Cardiac septum (tissue), 1 donor: ENCODE measurements around the gene CADPS2. TPM values are rescaled to one million over a fixed set of nuclear protein-coding genes. Genes with fewer than 3 reads are reported as not detected.

Experiments used
- DNase-seq: peaks from one replicate; pipeline ENCODE4 v3.0.0-alpha.2; 2020; ENCODE audit warnings: low spot score
- intact Hi-C: fragments of 100-400 bp; cut with DNase I; formaldehyde crosslinking; loops from one replicate; pipeline ENCODE4 v1.14.0; 2022
- total RNA-seq: library from RNA; stranded (reverse); fragmentation: NEBNext Ultra II Directional; extraction: Animal tissue kit (Norgen Biotek cat#: 25700); gene quantifications from one replicate; pipeline ENCODE4 v1.2.1, GENCODE V29; 2021
- donor health status: DM: no; HTN: no; CAD: no.

Gene CADPS2
- total RNA-seq, 1 donor from 2014 or later: 6.3 TPM

DNA sequence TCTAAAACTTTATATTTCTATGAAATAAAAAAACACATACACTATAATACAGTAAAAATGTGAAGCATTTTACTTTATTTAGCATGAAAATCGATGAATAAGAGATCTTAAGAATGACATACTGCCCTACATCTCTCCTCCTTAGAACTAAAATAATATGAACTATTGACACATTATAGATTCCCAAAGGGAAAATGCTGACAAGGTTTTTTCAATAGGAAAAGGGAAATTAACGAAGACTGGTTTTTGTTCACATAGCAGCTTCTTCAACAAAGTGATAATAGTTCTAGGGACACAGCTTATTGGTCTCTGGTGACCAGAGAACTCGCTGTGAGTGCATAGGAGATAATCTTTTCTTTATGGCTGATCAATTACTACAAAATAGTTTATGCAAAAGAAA, 523.8 kb downstream of the CADPS2 start:
- intact Hi-C loops: no loop called here
- DNase-seq: no peak

DNA sequence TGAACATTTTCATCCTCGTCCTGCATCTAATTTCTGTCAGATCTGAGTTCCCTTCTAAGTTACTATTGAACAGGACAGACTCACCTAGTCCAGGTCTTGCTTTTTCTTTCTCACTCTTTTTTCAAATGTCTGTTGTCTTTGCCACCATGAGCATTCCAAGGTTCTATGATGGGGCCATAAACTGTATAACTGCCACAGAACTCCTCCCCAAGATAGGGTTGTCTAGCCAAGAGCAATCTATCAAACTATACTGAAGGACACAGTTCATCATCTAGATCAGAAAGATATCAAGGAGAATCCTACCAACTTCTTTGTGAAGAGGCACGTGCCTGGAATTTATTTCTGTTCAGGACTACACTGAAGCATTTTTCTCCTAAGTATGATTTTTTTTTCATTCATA, 531.6 kb downstream of the CADPS2 start:
- DNase-seq: no peak
- intact Hi-C loops: no loop called here

DNA sequence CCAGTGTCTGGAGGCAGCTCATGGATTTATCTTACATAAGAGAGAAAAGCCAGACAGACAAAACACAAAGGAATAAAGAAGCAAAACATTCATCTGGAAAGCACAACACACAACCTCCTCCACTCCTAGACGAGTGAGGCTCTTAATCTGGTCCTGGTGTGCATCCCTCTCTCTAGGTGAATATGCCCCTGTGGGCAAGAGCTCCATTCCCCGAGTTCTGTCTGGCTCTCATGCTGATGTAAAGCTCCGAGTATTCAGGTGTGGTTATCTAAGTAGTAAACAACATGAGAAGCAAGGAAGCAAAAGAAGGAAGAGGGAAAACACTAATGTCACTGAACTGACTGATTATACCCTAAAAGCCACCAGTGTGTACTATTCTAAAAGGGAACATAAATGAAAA, 533.8 kb downstream of the CADPS2 start:
- DNase-seq: no peak

DNA sequence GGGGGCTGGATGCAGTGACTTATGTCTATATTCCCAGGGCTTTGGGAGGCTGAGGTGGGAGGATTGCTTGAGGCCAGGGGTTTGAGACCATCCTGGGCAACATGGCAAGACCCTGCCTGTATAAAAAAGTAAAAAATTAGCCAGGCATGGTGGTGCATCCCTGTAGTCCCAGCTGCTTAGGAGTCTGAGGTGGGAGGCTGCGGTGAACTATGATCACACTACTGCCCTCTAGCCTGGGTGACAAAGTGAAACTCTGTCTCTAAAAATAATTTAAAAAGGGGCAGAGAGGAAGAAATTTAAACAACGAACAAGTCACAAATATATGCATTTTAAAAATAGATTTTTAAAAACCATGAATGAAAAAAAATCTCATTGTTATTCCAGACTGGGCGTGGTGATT, 535.6 kb downstream of the CADPS2 start:
- intact Hi-C loops: no loop called here
- no peak for DNase-seq

More for the DNA sequence above, 533.8 kb downstream of the CADPS2 start:
- intact Hi-C loops: no loop called here

DNA sequence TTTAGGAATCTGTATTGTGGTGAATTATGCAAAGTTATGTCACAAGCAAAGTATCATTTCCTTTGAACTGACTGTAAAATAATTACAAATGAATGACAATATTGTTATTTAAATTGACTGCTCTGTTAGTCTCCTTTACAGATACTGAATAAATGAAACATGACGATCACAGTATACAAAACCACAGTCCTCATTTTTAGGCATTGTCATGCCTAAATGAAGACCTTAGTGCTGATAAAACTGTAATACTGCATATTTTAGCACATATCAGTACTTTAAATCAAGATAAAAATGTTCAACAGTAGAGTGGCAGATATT, 542.0 kb downstream of the CADPS2 start:
- intact Hi-C loops: no loop called here
- no peak for DNase-seq

DNA sequence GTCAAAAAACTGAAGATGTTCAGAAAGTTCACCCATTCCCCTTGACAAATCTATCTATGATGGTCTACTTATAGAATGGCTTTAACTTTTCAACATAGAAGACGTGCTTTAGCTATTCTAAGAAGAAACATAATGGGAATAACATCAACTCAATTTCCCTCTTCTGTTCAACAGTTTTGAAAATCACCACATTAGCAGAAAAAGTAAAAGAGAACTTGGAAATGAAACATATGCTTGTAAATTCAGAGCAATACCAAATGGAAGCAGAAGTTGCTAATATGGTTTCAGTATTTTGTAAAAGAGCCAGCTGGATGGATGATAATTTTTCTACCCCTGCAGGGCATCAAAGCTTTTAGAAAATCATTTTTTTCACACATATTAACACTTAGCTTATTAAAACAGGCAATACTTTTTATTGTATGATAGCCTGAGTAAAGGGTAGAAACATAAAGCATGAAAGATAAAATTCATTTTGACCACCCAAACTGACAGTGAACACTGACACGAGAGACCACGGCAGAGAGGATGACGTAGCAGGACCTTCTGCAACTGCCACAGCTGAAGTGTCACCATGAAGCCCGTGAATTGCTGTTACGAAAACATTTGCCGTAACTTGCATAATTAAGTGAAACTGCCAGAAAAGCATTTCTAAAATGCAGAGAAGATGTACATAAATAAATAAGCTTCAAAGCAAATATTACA, 542.5 kb downstream of the CADPS2 start:
- intact Hi-C loops: no loop called here
- DNase-seq: no peak

DNA sequence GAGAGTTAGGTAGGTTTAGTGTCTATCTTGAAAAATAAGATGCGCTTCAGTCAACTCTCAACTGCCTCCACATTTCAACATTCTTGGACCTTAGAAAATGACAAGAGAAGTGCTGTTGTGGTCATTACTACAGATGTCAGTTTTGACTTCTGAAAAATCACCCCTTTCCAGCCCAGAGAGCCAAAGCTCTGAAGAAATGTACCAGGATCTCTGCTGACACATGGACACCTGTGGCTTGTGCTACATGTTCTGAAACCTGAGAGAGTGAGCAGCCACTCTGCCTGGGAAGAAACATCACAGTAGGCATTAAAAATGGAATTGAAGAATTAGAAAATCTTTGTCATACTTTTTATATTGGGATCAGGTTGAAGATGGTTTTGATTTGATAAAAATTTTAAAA, 545.8 kb downstream of the CADPS2 start:
- DNase-seq: no peak
- intact Hi-C loops: no loop called here

DNA sequence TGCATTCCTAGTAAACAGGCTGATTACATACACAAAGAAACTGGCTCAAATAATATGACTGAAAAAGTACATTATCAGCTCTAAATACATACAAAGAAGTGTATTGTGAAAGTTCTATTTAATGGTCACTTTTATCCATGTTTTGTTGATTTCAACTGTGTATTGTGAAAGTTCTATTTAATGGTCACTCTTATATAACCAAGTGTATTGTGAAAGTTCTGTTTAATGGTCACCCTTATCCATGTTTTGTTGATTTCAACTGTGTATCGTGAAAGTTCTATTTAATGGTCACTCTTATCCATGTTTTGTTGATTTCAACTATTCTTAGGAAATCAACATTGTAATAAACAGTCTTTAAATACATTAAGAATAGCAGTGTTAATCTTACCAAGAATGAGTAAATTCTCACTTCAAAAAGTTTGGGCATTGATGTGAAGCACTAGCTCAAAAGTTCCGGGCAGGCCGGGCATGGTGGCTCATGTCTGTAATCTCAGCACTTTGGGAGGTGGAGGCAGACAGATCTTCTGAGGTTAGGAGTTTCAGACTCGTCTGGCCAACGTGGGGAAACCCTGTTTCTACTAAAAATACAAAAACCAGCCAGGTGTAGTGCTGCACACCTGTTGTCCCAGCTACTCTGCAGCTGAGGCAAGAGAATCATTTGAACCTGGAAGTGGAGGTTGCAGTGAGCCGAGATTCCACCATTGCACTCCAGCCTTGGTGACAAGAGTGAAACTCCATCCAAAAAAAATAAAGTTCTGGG, 546.9 kb downstream of the CADPS2 start:
- no peak for DNase-seq
- intact Hi-C loops: no loop called here

DNA sequence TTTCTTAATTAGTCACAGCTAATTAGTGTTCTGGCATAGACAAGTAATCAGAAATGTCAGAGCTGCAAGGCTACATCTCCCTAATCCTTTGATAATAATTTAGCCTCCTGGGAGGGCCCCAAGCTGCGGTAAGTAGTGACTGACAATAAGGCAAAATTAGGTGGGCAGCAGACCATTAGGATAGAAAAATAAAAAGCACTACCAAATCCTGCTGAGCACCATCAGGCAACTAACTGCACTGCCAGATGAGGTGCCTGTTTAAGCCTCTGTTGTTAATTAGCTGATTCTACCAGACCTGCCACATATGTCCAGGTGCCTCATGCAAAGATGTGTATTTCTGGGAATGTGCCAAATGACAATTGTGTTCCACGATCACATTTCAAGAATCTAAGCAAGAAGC, 549.2 kb downstream of the CADPS2 start:
- intact Hi-C loops: no loop called here
- DNase-seq: no peak

DNA sequence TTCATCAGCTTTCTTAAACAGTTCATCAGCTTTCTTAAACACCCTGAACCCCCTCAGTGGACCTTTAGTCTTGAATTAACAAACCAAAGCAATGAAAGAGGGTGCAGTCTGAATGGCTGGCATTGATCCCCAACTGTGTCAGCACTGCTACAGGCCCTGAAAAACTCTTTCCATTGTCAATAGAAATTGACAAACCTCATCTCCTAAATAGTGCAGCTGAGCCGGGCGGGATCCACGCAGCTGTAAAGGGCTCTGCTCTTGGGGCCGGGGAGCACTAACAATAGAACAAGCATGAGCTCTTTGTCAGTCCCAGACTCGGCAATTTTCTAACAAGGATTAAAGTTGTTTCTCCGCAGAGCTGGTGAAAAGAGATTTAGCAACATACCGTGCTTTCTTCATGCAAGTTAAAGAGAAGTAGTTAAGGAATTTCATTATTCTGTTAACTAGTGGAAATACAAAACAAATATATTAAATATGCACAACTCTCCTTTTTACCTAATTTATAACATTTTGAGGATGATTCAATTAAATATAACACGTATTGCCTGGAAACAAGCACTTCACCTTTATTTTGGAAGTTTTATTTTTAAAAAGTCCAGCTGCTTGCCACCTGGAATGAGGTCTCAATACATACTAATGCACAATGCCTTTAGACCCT, 557.0 kb downstream of the CADPS2 start:
- intact Hi-C loops: no loop called here
- DNase-seq: no peak

DNA sequence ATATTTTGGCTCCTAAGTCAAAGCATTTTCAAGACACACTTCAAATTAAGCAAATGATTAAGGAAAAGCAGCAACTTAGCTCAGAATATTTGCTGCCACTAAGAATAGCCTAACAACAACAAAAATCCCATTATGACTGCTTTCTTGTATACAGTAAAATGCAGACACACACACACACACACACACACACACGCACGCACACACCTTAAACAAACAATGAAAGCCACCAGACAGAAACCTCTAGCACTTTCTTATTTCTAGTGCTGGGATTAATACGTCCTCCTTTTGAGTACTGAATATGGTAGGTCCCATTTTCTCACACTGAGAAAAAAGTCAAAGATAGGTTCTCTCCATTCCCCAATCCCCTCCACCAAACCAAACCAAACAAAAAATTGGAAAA, 558.3 kb downstream of the CADPS2 start:
- intact Hi-C loops: no loop called here
- no peak for DNase-seq

DNA sequence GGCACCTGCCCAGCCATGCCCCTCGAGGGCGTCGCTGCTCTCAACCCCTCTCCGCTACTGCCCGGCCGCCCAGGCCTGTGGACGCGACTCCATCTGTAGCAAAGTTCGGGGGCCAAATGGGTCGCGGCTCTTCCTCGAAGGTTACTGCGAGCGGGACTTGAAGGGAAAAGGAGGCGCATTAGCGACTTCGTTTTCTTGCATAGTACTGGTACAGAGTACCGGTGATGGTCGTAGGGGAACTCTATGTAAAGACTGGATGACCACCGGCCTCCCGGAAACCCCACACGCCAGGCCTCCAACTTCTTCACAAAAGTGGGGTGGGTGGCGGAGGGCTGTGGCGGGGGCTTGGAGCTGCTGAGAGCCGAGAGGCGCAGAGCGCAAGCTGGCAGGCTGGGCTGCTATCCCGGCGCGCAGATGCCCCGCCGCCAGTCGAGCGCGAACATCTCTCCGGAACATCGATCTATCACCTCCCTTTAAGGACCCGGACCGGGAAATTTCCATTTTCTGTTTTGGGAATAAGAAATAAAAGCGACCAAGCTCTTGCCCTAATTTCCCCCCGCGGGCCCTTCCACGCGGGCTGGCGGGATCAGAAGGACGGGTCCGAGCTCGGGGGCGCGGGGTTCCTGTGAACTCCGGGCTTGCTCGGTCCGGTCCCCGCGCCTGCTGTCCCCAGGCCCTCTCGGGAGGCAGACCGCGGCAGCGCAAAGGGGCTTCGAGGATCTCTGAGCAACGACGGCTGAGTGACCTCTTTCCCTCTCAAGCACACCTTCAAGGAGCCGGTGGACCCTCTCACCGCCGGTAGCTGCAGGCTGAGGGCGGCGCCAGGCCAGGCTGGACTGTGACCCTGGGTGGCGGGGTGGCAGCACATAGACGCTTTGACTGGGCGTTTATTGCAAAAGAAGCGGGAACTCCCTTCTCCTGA, 569.5 kb downstream of the CADPS2 start:
- intact Hi-C loops: no loop called here
- DNase-seq: no peak

DNA sequence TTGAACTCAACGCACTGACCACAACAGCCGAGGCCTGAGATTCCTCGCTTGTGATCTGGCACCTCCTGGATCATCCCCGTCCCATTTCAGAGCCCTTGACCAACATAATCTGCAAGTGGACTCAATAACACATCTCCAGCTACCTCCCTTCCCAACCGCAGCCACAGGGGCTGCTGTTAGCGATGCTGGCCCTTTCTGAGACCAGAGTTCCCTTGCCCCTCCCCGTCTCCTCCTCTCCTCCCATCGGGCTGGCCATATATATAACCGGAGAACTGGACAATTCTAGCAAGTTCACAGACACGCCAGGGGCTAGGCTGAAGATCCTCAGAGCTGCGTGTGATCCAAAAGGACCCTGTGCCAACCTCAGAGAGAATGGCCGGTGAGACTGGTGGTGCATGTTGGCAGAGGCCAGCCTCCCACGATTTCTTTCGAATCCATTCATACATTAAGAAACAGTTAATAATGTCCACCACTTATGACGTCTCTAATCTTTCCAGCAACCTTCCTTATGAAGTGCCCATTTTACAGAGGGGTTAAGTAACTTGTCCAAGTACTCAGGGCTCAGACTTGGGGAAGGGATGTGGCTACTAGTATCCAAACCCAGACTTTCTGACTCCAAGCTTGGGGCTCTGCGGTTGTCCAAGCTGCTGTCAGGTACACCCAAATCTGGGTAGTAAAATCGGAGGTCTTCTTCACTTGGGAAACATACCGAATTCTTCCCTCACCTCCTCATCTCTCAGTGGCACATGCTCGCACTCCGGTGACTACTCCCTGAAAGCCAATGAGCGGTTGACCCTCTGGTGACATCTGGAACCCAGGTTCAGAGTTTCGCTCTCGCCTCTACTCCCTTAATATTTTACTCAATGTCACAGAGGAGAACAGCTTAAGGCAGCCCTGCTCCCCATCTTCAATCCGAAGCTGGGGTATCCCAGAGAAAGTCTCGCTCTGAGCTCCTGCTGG, 570.5 kb downstream of the CADPS2 start:
- intact Hi-C loops: no loop called here

DNA sequence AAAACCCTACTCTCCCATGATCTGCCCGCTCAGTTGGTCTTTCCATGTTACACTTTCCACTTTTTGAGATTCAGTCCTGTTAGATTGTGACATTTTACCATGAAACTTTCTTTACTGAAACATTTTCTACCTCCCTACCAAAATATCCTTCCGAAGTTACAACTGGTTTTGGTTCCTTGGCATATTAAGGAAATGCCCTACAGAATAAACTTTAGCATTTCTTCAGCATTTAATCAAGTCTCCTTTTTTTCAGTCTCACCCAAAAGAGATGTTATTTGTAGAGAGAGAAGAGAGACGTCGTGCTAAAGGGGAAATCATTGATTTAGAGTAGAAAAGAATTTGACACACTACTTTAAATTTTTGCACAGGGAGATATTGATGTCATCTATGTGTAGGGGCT, 572.0 kb downstream of the CADPS2 start:
- intact Hi-C loops: no loop called here
- no peak for DNase-seq

More for the DNA sequence above, 570.5 kb downstream of the CADPS2 start:
- no peak for DNase-seq

DNA sequence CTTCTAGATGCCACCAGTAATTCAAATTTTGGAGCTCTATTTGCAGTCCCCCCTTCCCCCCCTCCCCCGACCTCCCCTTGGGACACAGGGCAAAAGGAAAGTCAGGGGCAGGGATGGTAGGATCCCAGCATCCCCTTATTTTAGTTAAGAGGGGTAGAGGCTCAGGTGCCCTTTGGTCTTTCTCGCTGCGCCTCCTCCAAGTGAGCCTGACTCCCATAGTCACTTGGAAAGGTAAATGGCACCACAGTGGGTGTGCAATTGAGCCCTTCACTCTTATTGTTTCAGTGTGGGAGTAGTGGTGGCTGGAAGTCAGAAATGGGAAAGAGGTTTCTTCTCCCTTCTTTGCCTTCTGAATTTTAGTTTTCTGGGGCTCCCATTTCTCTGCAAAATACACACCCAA, 573.5 kb downstream of the CADPS2 start:
- intact Hi-C loops: no loop called here
- no peak for DNase-seq

DNA sequence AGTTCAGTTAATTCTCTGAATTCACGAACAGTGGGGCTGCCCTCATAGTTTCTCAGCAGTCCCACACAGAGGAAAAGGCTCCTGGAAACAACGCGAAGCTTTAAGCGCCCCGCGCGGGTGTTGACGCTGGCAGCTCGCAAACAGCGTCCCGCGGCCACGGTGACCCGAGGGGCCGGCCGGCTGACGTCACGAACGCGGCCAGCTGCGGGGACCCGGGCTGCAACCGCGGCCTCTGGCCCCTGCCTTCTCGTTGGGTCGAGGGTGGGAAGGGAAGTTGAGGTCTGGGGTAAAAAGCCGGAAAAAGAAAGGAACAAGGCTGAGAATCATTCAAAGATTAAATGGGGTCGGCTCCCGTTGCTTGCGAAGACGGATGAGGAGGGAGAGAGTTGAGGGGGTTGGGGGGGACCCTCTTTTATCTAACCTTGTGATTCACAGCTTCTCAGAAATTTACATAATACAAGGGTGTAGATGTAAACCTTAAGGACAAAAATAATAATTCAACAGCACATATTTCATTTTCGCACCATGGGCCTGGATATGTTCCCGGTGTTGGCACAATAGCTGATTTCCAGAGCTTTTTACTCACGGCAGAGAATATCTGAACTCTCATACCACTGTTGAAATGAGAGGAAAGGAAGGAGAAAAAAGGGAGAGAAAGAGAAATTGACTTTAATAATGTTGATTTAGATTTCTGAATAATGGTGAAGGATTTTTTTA, 574.4 kb downstream of the CADPS2 start:
- no peak for DNase-seq
- intact Hi-C loops: no loop called here

DNA sequence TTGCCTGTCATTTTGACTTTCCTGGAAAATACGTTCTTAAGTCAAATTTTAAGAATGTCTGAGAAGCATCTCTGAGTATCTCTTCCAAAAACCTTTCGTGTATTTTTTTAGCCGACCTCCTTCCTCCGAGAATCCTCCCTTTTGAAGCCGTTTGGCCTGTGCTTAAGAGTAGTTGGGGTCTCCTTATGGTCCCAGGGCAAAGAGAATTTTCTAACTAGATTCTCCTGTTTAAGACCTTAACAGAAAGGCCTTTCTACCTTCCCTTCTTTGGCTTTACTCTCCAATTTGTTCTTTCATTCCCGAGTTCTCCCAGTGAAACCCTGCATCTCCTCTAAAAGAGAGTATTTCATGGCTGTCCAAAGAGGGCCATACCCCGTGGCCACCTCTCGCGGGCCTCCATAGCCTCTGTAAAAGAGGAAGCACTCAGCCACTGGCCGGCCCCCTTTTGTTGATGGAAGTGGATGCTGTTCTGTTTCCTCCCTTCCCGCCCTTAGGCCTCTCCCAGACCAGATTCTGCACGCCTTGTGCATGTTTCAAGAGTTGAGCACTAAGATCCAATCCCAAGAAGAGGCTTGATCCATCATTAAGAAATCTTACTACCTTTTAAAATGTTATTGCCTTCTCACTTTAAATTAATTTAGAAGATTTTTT, 575.1 kb downstream of the CADPS2 start:
- intact Hi-C loops: no loop called here
- no peak for DNase-seq
